IMR-90 (cell line): ENCODE measurements around the gene HEPH.
A peak's percentile ranks its signal among the peaks of the same experiment; 100 is the strongest.

Experiments used
- MAFK ChIP-seq: IDR thresholded peaks from 2 replicates; pipeline ENCODE4 v1.6.1; 2012; ENCODE audit warnings: low read depth, low read length, improper control_type of control experiment
- MAZ ChIP-seq: IDR thresholded peaks from 2 replicates; pipeline ENCODE4 v1.6.1; 2012; ENCODE audit warnings: low read depth, mild to moderate bottlenecking, low read length, improper control_type of control experiment, moderate library complexity, borderline replicate concordance
- POLR2A ChIP-seq: IDR thresholded peaks from 2 replicates; pipeline ENCODE4 v1.6.1; 2012; ENCODE audit warnings: mild to moderate bottlenecking, low read depth, low read length
- TF ChIP-seq, protein P1 (sequence below): conservative IDR thresholded peaks from 2 replicates; pipeline ENCODE4 v1.5.1; 2012; ENCODE audit warnings: mild to moderate bottlenecking, low read depth, low read length, improper control_type of control experiment

DNA sequence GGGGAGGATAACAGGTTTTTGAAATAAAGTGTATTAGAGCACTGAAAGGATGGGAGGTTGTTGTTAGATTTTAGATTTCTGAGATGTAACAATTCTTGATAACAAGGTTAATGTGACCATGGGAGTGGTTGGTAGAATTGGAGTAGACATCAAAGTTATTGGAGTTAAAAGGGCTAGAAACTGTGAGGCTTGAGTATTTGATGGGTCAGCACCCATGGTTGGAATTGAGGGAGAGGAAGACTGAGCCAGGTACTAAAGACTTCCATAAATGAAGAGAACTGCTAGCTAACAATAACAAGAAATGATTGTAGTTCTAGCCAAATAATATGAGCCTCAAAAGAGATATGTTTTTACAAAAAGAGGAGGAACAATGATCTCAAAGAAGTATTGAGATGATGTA is 98.8 kb downstream of the HEPH start:
- TF ChIP-seq, protein P1, sequence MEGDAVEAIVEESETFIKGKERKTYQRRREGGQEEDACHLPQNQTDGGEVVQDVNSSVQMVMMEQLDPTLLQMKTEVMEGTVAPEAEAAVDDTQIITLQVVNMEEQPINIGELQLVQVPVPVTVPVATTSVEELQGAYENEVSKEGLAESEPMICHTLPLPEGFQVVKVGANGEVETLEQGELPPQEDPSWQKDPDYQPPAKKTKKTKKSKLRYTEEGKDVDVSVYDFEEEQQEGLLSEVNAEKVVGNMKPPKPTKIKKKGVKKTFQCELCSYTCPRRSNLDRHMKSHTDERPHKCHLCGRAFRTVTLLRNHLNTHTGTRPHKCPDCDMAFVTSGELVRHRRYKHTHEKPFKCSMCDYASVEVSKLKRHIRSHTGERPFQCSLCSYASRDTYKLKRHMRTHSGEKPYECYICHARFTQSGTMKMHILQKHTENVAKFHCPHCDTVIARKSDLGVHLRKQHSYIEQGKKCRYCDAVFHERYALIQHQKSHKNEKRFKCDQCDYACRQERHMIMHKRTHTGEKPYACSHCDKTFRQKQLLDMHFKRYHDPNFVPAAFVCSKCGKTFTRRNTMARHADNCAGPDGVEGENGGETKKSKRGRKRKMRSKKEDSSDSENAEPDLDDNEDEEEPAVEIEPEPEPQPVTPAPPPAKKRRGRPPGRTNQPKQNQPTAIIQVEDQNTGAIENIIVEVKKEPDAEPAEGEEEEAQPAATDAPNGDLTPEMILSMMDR = no peak
- TF ChIP-seq POLR2A (no peak), MAFK (peak; percentile 86), MAZ (no peak)
